NCI-H2227 (cell line): Measurements from ENCODE around the gene NEAT1.

Source experiments
- DNase-seq: peaks from one replicate; lab custom pipeline; 2025; ENCODE audit not compliant: unreplicated experiment; lab: John Stamatoyannopoulos, UW

NEAT1 gene

DNA sequence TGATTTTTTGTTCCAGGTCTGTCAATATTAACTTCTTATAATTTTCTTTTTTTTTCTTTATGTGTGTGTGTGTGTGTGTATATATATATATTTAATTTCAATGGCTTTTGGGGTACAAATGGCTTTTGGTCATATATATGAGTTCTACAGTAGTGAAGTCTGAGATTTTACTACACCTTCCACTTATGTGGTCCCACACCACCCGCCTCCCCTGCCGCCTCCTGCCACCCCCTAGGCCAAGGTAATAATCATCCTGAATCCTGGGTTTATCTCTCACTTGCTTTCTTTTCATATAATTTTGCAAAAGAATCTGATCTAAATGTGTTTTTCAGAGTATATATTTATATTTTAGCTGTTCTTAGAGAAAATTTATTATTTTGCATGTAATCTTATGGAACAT is 11.1 kb downstream of the NEAT1 start:
- no peak for DNase-seq

DNA sequence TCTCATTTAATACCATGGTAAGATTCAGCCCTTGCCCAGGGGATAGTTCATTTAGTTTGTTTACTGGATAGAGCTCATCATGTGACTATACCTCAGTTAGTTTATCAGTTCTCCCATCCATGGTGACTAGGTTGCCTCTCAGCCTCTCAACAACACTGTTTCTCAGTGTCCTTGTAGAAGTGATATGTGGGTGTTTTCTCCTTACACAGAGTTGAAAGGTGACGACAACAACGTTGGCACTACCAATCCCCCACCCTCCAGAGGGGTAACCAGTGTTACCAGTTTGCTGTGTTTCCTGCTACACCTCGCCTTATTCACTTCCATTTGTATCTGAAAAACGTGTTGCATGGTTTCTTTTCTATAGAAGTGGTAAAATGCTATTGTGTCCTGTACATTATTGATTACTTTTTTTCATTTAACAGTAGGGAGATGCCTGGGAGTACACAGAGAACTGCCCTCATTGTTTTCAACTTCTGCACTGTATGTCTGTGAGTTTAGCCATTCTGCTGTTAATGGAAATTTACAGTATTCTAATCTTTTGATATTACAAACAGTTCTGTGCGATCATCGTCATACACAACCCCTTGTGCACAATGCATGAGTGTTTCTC is 11.6 kb downstream of the NEAT1 start:
- no peak for DNase-seq

DNA sequence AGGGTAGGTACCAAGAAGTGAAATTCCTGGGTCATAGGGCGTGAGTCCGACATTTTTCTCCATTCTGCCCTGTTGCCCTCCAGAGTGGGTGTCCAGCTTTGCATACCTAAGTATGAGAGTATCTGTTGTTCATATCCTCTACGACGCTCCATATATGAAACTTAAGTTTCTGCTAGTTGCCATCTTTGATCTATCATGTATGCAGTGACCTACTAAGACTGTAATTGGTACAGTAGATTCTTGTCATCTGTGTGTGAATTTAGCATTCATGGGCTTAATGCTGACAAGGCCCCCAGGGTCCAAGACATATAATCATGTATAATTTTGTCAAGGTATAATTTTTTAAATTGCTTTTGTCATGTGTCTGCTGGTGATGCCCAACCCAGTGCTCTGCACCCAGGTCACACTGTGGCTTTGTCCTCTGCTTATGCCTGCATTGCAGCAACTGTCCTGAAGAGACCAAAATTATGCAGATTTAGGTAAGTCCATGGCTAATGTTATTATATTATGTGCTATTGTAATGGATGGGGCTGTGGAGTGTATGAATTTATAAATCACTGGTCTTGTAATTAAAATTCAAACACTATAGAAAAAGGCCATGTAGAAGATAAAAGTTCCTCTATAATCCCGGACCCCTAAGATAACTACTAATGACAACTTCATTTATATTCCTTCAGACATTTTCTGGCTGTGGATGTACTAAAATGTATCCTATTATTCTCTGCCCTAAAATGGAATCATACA is 12.2 kb downstream of the NEAT1 start:
- peak; percentile 61 for DNase-seq

- no peak for DNase-seq
These were observed 12.9 kb downstream of the NEAT1 start for GRCh38 chr11:65435411-65435931.

- no peak for DNase-seq
These were observed 13.4 kb downstream of the NEAT1 start for GRCh38 chr11:65435981-65436411.

GRCh38 chr11:65436412-65437032 is 13.9 kb downstream of the NEAT1 start:
- no peak for DNase-seq

DNA sequence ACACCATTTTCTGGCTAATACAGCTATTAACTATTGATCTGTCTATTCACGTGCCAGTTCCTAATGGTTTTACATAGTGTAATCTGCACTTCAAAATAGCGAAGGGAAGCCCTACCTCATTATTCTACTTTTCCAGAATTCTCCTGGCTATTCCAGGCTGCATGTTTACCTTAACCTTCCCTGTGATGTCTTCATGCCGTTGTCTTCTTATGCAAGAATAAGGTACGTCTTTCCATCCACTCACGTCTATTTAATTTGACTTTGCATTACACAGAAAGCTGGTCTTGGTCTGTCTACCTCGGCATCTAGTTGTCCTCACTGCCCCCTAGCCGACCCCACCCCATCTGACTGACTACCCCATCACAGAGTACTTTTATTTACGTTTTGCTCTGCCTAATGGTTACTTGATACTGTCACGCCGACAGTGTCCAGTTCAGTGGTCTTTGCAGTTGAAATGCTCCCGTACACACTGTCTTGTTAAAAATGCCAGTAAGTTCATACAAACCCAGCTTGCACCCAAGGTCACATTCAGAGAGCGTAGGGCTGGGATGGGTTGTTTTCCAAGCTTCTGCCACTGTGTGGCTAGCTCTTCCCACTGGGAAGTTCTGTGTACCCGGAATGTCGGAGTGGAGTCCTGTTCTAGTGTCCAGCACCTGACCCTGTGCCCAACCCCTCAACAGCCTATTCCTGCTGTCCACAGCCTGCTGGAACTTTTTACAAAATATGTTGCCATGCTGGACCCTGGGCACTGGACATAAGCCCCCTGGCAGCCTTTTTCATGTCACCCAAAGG is 15.0 kb downstream of the NEAT1 start:
- no peak for DNase-seq

DNA sequence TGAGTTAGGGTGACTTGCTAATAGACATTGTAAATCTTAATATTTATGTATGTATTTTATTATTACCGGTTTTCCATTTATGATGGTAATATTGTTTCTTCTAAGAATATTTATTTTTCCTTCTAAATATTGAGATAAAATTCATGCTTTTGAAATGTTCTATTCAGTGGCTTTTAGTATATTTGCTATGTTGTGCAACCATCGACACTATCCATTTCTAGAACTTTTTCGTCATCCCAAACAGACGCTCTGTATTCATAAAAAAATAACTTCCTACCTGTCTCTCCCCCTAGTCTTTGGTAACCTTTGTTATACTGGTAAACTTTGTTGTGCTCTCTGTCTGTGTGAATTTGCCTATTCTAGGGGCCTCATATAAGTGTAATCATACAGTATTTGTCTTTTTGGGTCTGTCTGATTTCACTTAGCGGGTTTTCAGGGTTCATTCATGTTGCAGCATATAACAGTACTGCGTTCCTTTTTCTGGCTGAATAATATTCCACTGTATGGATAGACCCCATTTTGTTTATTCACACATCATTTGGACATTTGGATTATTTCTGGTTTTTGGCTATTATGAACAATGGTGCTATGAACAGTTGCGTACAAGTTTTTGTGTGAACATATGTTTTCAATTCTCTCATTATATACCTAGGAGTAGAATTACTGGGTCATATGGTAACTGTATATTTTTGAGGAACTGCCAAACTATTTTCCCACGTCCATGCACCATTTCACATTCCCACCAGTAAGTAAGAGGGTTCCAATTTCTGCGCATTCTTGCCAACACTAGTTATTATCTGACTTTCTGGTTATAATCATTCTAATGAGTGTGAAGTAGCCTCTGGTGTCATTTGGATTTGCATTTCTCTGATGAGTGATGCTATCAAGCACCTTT is 15.9 kb downstream of the NEAT1 start:
- DNase-seq = no peak

GRCh38 chr11:65439331-65440181 is 17.0 kb downstream of the NEAT1 start:
- no peak for DNase-seq

GRCh38 chr11:65440831-65441499 is 18.4 kb downstream of the NEAT1 start:
- no peak for DNase-seq

- DNase-seq = no peak
These were observed 20.3 kb downstream of the NEAT1 start for GRCh38 chr11:65442842-65443331.

DNA sequence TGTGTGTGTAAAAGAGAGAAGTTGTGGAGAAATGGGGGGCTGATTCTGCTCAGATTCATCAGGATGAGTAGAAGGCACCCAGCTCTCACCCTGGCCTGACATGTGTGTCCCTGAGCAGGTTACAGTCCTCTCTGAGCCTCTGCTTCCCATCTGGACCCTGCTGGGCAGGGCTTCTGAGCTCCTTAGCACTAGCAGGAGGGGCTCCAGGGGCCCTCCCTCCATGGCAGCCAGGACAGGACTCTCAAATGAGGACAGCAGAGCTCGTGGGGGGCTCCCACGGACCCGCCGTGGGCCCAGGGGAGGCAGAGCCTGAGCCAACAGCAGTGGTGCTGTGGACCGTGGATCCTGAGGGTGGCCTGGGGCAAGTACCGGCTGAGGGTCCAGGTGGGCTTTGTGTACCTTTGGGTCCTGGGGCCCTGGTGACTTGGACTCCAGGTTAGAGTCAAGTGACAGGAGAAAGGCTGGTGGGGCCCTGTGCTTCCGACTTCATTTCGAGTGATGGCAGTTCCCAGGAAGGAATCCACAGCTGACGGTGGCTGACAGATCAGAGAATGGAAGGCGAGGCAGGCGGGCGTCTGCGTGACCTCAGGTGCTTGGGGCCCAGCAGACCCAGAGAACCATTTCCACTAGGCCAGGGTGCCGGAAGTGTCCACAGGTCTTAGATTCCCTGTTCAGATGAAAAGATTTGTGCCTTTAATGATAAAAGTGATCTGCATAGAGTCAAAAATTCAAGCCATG is 21.9 kb downstream of the NEAT1 start:
- DNase-seq = no peak

DNA sequence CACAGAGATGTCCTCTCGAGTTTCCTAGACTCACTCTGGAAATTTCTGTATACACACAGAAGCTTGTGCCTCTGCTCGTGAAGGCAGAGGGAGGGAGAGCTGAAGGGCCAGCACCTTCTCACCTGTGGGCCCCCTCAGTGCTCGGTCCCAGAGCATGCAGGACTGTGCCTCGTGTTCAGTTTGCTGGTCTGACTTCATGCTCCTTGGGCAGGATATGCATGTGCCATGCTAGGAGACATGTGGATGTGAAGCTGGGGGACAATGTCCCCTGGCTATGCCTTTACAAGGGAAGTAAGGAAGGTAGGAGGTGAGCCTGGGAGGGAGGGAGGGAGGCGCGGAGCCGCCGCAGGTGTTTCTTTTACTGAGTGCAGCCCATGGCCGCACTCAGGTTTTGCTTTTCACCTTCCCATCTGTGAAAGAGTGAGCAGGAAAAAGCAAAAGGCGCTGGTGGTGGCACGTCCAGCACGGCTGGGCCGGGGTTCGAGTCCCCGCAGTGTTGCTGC is 22.6 kb downstream of the NEAT1 start:
- DNase-seq = no peak

DNA sequence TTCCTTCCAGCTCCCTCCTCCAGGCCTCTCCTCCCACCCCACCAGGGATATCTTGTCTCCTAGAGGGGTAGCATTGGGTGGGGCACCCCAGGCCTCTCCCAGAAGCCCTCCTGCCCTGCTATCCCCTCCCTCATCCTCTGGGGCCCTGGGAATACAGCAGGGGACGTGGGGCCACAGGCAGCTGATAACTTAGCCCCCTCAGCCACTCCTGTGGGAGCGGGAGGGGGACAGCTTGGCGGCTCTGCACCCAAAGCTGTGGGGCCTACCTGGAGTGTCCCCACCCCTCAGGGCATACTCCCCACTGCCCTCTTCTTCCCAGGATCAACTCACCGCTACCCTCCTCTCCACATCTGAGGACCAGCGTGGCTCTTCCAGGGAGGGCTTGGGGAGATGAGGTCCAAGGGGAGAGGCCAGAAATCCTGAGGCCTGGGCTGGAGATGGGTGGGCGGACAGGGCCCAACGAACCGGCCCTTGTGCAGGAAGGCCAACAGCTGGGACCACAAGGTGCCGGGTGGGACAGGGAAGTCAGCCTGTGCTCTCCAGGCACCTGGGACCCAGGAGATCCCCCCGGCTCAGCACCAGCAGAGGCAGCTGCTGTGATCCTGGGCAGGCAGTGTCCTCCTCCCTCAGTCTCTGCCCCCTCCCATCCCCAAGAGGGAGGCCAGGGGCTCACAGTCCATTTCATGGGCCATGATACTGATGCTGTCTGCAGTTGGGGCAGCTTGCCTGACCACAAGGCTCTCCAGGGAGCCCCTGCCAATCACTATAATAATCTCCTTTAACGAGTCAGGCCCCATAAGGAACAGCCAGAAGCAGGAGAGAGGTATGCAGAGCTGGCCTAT is 23.2 kb downstream of the NEAT1 start:
- DNase-seq = no peak

DNA sequence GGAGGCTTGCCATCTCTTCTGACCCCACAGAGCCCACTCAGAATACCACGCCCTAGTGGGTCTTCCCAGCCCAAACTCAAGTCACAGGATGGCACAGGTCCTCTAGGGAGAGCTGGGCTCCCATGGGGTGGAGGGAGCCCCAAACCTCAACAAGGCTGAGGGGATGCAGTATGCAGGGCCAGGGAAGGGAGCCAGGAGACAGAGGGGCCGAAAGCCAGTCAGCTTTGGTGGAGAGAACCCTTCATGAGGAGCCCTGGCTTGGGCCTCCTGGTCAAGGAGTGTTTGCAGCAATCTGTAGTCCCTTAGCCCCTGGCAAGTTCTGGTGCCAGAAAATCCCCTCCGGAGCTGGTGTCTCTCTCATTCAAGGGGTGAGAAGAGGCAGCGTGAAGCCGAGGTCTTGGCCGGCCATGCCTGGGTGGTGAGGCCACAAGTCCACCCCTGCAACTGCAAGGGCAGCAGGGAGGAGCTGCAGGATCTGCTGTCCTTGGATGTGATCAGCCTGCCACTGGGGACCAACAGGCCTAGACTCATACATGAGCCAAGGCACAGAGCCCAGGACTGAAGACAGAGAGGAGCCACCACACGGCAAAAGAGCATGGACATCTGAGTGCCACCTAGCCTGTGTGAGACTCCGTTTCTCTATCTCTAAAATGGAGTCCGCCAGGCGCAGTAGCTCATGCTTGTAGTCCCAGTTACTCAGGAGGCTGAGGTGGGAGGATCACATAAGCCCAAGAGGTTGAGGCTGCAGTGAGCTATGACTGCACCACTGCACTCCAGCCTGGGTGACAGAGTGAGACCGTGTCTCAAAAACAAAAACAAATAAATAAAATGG is 24.1 kb downstream of the NEAT1 start:
- DNase-seq = no peak

DNA sequence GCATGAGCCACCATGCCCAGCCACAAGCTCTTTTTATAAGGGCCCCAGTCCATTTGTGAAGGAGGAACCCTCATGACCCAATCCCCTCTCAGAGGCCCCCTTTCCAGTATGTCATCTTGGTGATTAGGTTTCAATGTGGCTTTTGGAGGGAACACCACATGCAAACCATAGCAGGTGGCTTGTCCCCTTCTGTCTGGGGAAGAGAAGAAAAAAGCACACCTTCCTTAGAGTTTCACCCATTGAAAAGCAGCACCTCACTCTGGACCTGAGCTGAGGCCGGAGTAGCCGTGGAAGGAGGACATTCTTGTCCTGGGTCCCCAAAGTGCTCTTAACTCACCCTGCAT is 25.4 kb downstream of the NEAT1 start:
- no peak for DNase-seq
